IMR-90 (cell line): ENCODE results near the gene GNAZ. TPM values are rescaled to one million over a fixed set of nuclear protein-coding genes. Genes with fewer than 3 reads are reported as not detected.

ENCODE experiments used
- ATAC-seq: fragments of 200-7000 bp; cut with Tn5 transposase; 2 replicates; pipeline ENCODE4 v1.9.1; 2020; ENCODE audit warnings: low read depth, mild to moderate bottlenecking, moderate library complexity
- BruUV-seq: library from RNA; stranded (reverse); fragments of 400-500 nt; replicated peaks from 2 replicates; lab custom pipeline; 2021; lab: Mats Ljungman, UMichigan
- CTCF ChIA-PET: fragments of 300-600 bp; formaldehyde crosslinking; extraction: SDS; loops from one replicate; lab custom pipeline; 2021; ENCODE audit warnings: antibody characterized with exemption; lab: Yijun Ruan, JAX
- POLR2A ChIA-PET: fragments of 300-600 bp; sonication (Branson Sonifier 250); formaldehyde crosslinking; loops from one replicate; lab custom pipeline; 2022; ENCODE audit warnings: antibody characterized with exemption; ENCODE audit not compliant: unreplicated experiment; lab: Charles Lee
- DNase-seq: peaks from one replicate; pipeline ENCODE4 v3.0.0; 2013
- H2AFZ ChIP-seq: replicated peaks from 2 replicates; pipeline ENCODE3; 2013; ENCODE audit warnings: low read length, mild to moderate bottlenecking; ENCODE audit not compliant: poor library complexity
- H2AK5ac ChIP-seq: 2 replicates; pipeline ENCODE4 v1.6.1; 2013; ENCODE audit warnings: low read depth, low read length, inconsistent platforms
- H2AK9ac ChIP-seq: replicated peaks from 2 replicates; pipeline ENCODE3; 2013; ENCODE audit warnings: mild to moderate bottlenecking, low read depth, low read length, moderate library complexity; ENCODE audit not compliant: poor library complexity
- H2BK120ac ChIP-seq: 2 replicates; pipeline ENCODE4 v1.6.1; 2013; ENCODE audit warnings: low read depth, low read length, inconsistent platforms
- H2BK15ac ChIP-seq: 3 replicates; pipeline ENCODE4 v1.6.1; 2013; ENCODE audit warnings: low read depth, low read length, inconsistent platforms
- H2BK20ac ChIP-seq: 2 replicates; pipeline ENCODE4 v1.6.1; 2013; ENCODE audit warnings: low read depth, mild to moderate bottlenecking, inconsistent platforms, low read length, moderate library complexity
- H2BK5ac ChIP-seq: 2 replicates; pipeline ENCODE4 v1.6.1; 2013; ENCODE audit warnings: mild to moderate bottlenecking, low read depth, low read length, inconsistent platforms; ENCODE audit not compliant: poor library complexity, severe bottlenecking
- H3K14ac ChIP-seq: replicated peaks from 2 replicates; pipeline ENCODE4 v1.6.1; 2013; ENCODE audit warnings: low read depth, low read length, inconsistent platforms
- H3K18ac ChIP-seq: 2 replicates; pipeline ENCODE4 v1.6.1; 2013; ENCODE audit warnings: low read depth, low read length, control low read depth
- H3K23ac ChIP-seq: 2 replicates; pipeline ENCODE4 v1.6.1; 2013; ENCODE audit warnings: low read depth, low read length, inconsistent platforms
- H3K27ac ChIP-seq: 2 replicates; pipeline ENCODE4 v1.5.1; 2013; ENCODE audit warnings: mild to moderate bottlenecking, control low read depth, low read length; ENCODE audit not compliant: insufficient read depth
- H3K27me3 ChIP-seq: 2 replicates; pipeline ENCODE4 v1.6.1; 2013; ENCODE audit warnings: low read length; ENCODE audit not compliant: control insufficient read depth, insufficient read depth
- H3K36me3 ChIP-seq: 2 replicates; pipeline ENCODE4 v1.6.1; 2013; ENCODE audit warnings: low read length, mixed read lengths; ENCODE audit not compliant: control insufficient read depth, insufficient read depth
- H3K4ac ChIP-seq: 2 replicates; pipeline ENCODE4 v1.6.1; 2013; ENCODE audit warnings: low read depth, low read length, inconsistent platforms
- H3K4me1 ChIP-seq: 2 replicates; pipeline ENCODE4 v1.6.1; 2013; ENCODE audit warnings: low read length, mixed read lengths; ENCODE audit not compliant: control insufficient read depth, insufficient read depth
- H3K4me2 ChIP-seq: 2 replicates; pipeline ENCODE4 v1.6.1; 2013; ENCODE audit warnings: low read depth, mild to moderate bottlenecking, control low read depth, low read length, moderate library complexity
- H3K4me3 ChIP-seq: 2 replicates; pipeline ENCODE4 v1.5.1; 2013; ENCODE audit warnings: low read depth, mild to moderate bottlenecking, control low read depth, low read length, moderate library complexity; ENCODE audit not compliant: insufficient read depth
- H3K56ac ChIP-seq: 2 replicates; pipeline ENCODE4 v1.6.1; 2013; ENCODE audit warnings: low read length, inconsistent platforms; ENCODE audit not compliant: insufficient read depth; ENCODE audit errors: extremely low read depth
- H3K79me1 ChIP-seq, 2 experiments: 2 replicates each; pipeline ENCODE4 v1.6.1; 2013; ENCODE audit warnings: low read length in 2 of 2, inconsistent platforms in 1 of 2, low read depth in 1 of 2
- H3K9ac ChIP-seq: 2 replicates; pipeline ENCODE4 v1.6.1; 2013; ENCODE audit warnings: low read depth, low read length, control low read depth
- H3K9me1 ChIP-seq: 2 replicates; pipeline ENCODE4 v1.6.1; 2013; ENCODE audit warnings: low read length, inconsistent platforms; ENCODE audit not compliant: insufficient read depth
- H3K9me3 ChIP-seq: 2 replicates; pipeline ENCODE4 v1.6.1; 2013; ENCODE audit warnings: low read length; ENCODE audit not compliant: control insufficient read depth, insufficient read depth
- H4K20me1 ChIP-seq: 2 replicates; pipeline ENCODE4 v1.6.1; 2013; ENCODE audit warnings: low read length, inconsistent platforms; ENCODE audit not compliant: insufficient read depth
- H4K5ac ChIP-seq: 2 replicates; pipeline ENCODE4 v1.6.1; 2013; ENCODE audit warnings: mild to moderate bottlenecking, low read depth, low read length, control low read depth
- H4K8ac ChIP-seq, 2 experiments: 2 replicates each; pipeline ENCODE4 v1.6.1; 2013; ENCODE audit warnings: low read depth in 2 of 2, low read length in 2 of 2, control low read depth in 1 of 2, inconsistent platforms in 1 of 2
- H4K91ac ChIP-seq: 2 replicates; pipeline ENCODE4 v1.6.1; 2013; ENCODE audit warnings: low read depth, low read length, inconsistent platforms; ENCODE audit not compliant: insufficient read depth
- BHLHE40 ChIP-seq: fragments of 150-350 bp; IDR thresholded peaks from 2 replicates; pipeline ENCODE4 v1.6.1; 2016; ENCODE audit warnings: mild to moderate bottlenecking, low read depth, low read length
- MAFK ChIP-seq: IDR thresholded peaks from 2 replicates; pipeline ENCODE4 v1.6.1; 2012; ENCODE audit warnings: low read depth, low read length, improper control_type of control experiment
- MAZ ChIP-seq: IDR thresholded peaks from 2 replicates; pipeline ENCODE4 v1.6.1; 2012; ENCODE audit warnings: low read depth, mild to moderate bottlenecking, low read length, improper control_type of control experiment, moderate library complexity, borderline replicate concordance
- WGBS, 2 experiments: methylation state at CpG; one replicate each; pipeline versions ENCODE4 v1.1.5 to v1.1.7; 2013; ENCODE audit warnings: missing lambda C conversion rate in 2 of 2; ENCODE audit not compliant: insufficient read length in 1 of 2; ENCODE audit errors: extremely low coverage in 2 of 2; 5-methylcytosine and 5-hydroxymethylcytosine counted together
- dilution Hi-C: fragments of 300-500 bp; cut with HindIII; formaldehyde crosslinking; loops from one replicate; pipeline ENCODE4 v1.14.3; 2018; ENCODE audit warnings: low sequenced_read_pairs; ENCODE audit not compliant: unreplicated experiment
- in situ Hi-C: fragments of 300-500 bp; cut with MboI; formaldehyde crosslinking; loops from 3 replicates; pipeline ENCODE4 v1.14.3; 2019; ENCODE audit warnings: low sequenced_read_pairs, inconsistent platforms, mixed read lengths
- intact Hi-C: fragments of 100-400 bp; cut with micrococcal nuclease; formaldehyde crosslinking; loops from 2 replicates; pipeline ENCODE4 v1.10.0; 2022
- polyA plus RNA-seq, 3 experiments: library from polyadenylated mRNA; depleted of rRNA; stranded (reverse); fragments of >200 nt; gene quantifications; 2 replicates each; pipeline ENCODE4 v1.2.3, GENCODE V29; 2012; ENCODE audit warnings: low replicate concordance in 1 of 3
- total RNA-seq: library from RNA; depleted of rRNA; stranded (reverse); fragments of >200 nt; gene quantifications from 2 replicates; pipeline ENCODE4 v1.2.3, GENCODE V29; 2012
- TF ChIP-seq, protein P1 (sequence below): fragments of 150-350 bp; IDR thresholded peaks from 2 replicates; pipeline ENCODE4 v1.6.1; 2016; ENCODE audit warnings: low read depth, mild to moderate bottlenecking, low read length, moderate library complexity, borderline replicate concordance

Gene GNAZ
- total and polyA plus RNA-seq, 2 of the 4 experiments (the other 2 are of a cell fraction): 1.5 to 2.5 TPM

DNA sequence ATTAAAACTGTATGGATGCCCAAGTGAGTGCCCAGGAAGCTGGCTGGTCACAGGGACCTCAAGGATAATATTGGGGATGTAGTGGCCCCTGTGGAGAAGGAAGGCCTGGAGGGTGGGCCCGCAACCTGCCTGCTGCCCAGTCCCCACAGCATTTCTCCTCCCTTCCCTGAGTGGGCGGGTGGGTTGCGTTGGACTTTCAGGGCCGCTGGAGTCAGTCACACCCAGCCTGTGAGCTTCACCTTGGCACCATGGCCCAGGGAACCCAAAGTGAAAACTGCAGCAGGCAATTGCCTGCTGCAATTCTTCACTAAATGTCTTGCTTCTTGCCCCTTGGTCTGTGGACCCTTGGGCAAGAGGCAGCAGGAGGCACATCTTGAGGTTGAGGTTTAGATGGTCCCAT, 4.7 kb downstream of the GNAZ start:
- in situ Hi-C loops: no loop called here
- POLR2A ChIA-PET: no interaction called here
- 96% methylated on average over 3 of the region's 4 CpGs; no CpG with 5 or more reads in 1 of the 2 experiments for WGBS, 2 experiments

More for the DNA sequence above, 4.7 kb downstream of the GNAZ start:
- Histone ChIP-seq H3K4me3 (no peak overlapping the region), H2BK5ac (no peak overlapping the region), H4K20me1 (no peaks in the 10 kb centered on the region), H3K9me1 (no peaks in the 10 kb centered on the region), H4K5ac (no peak overlapping the region), H2AFZ (no peak overlapping the region), H4K8ac (no peak overlapping the region), H3K14ac (no peak overlapping the region), H3K9me3 (no peaks in the 10 kb centered on the region), H3K9ac (no peak overlapping the region), H3K56ac (no peak overlapping the region), H2AK9ac (no peak overlapping the region), H4K91ac (no peak overlapping the region), H3K4me2 (no peak overlapping the region), H3K4ac (no peak overlapping the region), H3K23ac (no peak overlapping the region), H2BK20ac (no peak overlapping the region), H3K79me1 (no peaks in the 10 kb centered on the region), H3K27me3 (peaks cover 6% of the 10 kb centered on the region; the same call in 1 of the 2 replicates), H3K36me3 (no peaks in the 10 kb centered on the region), H3K18ac (no peak overlapping the region), H3K4me1 (no peaks in the 10 kb centered on the region), H2BK120ac (no peak overlapping the region), H2BK15ac (no peak overlapping the region), H3K27ac (no peak overlapping the region), H2AK5ac (no peak overlapping the region)
- dilution Hi-C loops: no loop called here
- BruUV-seq: no TSS peak
- ATAC-seq (no peak), DNase-seq (no peak)
- TF ChIP-seq, protein P1, sequence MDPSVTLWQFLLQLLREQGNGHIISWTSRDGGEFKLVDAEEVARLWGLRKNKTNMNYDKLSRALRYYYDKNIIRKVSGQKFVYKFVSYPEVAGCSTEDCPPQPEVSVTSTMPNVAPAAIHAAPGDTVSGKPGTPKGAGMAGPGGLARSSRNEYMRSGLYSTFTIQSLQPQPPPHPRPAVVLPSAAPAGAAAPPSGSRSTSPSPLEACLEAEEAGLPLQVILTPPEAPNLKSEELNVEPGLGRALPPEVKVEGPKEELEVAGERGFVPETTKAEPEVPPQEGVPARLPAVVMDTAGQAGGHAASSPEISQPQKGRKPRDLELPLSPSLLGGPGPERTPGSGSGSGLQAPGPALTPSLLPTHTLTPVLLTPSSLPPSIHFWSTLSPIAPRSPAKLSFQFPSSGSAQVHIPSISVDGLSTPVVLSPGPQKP: no peak
- no peak for TF ChIP-seq MAZ
- TF ChIP-seq BHLHE40: no peak
- TF ChIP-seq MAFK: no peak
- CTCF ChIA-PET: no interaction called here
- intact Hi-C loops: no loop called here
